ENCODE results near the gene PTF1A. TPM values are rescaled to one million over a fixed set of nuclear protein-coding genes. Genes with fewer than 3 reads are reported as not detected.
"Not testable (repeated sequence)": the region's sequence is repeated elsewhere in the genome, so short reads cannot be mapped to it uniquely, and the experiment has no call there.

The PTF1A gene
- total and polyA plus RNA-seq, 10 donors = not detected

DNA sequence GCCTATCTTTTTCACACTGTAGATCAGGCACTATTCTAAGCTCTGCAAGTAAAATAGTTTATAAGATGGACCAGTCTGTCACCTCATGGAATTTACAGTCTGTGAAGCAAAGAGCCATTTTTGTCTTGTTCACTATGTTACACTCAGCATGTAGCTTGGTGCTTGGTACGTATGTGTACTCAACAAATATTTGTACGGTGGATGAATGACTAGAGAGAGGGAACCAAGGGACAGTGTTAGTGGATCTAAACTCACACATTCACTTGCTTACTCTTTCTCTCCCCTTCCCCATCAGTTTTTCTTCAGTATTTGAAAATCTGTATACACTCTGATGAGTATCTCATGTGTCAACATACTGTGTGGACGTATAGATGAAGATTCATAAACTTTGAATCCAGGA lies 45.9 kb downstream of the PTF1A start:
- TF ChIP-seq POLR2A (IDR thresholded peaks at IDR 0.05) (no peak), POLR2AphosphoS5 (IDR thresholded peaks at IDR 0.05) (no peak)
- TF ChIP-seq, protein P1, sequence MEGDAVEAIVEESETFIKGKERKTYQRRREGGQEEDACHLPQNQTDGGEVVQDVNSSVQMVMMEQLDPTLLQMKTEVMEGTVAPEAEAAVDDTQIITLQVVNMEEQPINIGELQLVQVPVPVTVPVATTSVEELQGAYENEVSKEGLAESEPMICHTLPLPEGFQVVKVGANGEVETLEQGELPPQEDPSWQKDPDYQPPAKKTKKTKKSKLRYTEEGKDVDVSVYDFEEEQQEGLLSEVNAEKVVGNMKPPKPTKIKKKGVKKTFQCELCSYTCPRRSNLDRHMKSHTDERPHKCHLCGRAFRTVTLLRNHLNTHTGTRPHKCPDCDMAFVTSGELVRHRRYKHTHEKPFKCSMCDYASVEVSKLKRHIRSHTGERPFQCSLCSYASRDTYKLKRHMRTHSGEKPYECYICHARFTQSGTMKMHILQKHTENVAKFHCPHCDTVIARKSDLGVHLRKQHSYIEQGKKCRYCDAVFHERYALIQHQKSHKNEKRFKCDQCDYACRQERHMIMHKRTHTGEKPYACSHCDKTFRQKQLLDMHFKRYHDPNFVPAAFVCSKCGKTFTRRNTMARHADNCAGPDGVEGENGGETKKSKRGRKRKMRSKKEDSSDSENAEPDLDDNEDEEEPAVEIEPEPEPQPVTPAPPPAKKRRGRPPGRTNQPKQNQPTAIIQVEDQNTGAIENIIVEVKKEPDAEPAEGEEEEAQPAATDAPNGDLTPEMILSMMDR (IDR thresholded peaks at IDR 0.05 in 8 of 11, conservative IDR thresholded peaks at IDR 0.05 in 3 of 11) = no peak
- no peaks in the 10 kb centered on the region for H3K27me3 ChIP-seq (replicated peaks in 1 of 7)
- intact Hi-C loops (cut with DNase I; ENCODE audit: low total_unique reads) = no loop called here
- H3K4me3 ChIP-seq = no peak overlapping the region
- H3K4me1 ChIP-seq = no peaks in the 10 kb centered on the region
- no peak overlapping the region for H3K27ac ChIP-seq
- peaks cover 0 to 26% (median 12%) of the 10 kb centered on the region in 8 donors for H3K9me3 ChIP-seq
- H3K36me3 ChIP-seq = no peaks in the 10 kb centered on the region
- DNase-seq = no peak
- WGBS, 5 donors = 53 to 85% (median 74%) methylated on average over 3 of the region's 3 CpGs

DNA sequence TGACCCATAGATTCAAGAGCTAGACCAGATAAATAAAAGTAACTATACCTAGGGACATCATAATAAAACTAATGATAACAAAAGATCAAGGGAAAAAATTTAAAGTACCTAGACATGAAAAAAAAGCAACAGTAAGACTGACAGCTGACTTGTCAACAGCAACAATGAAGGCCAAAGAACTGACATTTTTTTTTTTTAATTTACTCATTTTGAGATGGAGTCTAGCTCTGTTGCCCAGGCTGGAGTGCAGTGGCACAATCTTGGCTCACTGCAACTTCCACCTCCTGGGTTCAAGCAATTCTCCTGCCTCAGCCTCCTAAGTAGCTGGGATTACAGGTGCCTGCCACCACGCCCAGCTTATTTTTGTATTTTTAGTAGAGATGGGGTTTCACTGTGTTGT lies 49.7 kb downstream of the PTF1A start:
- H3K36me3 ChIP-seq; H3K27me3 ChIP-seq (replicated peaks in 1 of 7); H3K27ac ChIP-seq; intact Hi-C loops (cut with DNase I; ENCODE audit: low total_unique reads); H3K4me3 ChIP-seq; DNase-seq; H3K4me1 ChIP-seq: not testable (repeated sequence)
- WGBS, 5 donors = 57 to 67% (median 62%) methylated on average over 1 of the region's 1 CpG
- peaks cover 0 to 41% (median 29%) of the 10 kb centered on the region in 8 donors for H3K9me3 ChIP-seq

Small RNAs within 50 kb of the gene (small RNA-seq; reads per million reads assigned to genes)
- gene RF00561 = 0 reads per million in 4 donors

Other genes starting within 250 kb of the PTF1A start
- 10 to 100 TPM; 12.2 to 29.4 (median 21.7) TPM for gene MSRB2, start 96.7 kb upstream of the PTF1A start, total RNA-seq
- gene MSRB2, start 96.7 kb upstream of the PTF1A start, polyA plus RNA-seq = 10 to 100 TPM; 12.6 to 14.5 (median 13.3) TPM
- under 1 TPM in 3 of 7 donors, not detected in 4; 0.17 to 0.32 (median 0.26) TPM for gene C10orf67, start 152.5 kb downstream of the PTF1A start, total RNA-seq
- under 1 TPM; 0.02 to 0.26 (median 0.03) TPM for gene C10orf67, start 152.5 kb downstream of the PTF1A start, polyA plus RNA-seq
- 10 to 100 TPM; 18.4 to 34.4 (median 30.4) TPM for gene OTUD1, start 246.8 kb downstream of the PTF1A start, total RNA-seq
- gene OTUD1, start 246.8 kb downstream of the PTF1A start, polyA plus RNA-seq = 10 to 100 TPM; 11.7 to 14.6 (median 14.1) TPM

Data from spleen (tissue), 11 donors.